LNCAP (cell line): Measurements from ENCODE around the gene AFAP1L1.

Experiments
- TF ChIP-seq, protein P1 (sequence below): fragments of 450-650 bp; IDR thresholded peaks from 2 replicates; pipeline ENCODE4 v1.5.1; 2017; ENCODE audit warnings: mild to moderate bottlenecking

Gene AFAP1L1

GRCh38 chr5:149301744-149302380 lies 30.2 kb downstream of the AFAP1L1 start:
- TF ChIP-seq, protein P1, sequence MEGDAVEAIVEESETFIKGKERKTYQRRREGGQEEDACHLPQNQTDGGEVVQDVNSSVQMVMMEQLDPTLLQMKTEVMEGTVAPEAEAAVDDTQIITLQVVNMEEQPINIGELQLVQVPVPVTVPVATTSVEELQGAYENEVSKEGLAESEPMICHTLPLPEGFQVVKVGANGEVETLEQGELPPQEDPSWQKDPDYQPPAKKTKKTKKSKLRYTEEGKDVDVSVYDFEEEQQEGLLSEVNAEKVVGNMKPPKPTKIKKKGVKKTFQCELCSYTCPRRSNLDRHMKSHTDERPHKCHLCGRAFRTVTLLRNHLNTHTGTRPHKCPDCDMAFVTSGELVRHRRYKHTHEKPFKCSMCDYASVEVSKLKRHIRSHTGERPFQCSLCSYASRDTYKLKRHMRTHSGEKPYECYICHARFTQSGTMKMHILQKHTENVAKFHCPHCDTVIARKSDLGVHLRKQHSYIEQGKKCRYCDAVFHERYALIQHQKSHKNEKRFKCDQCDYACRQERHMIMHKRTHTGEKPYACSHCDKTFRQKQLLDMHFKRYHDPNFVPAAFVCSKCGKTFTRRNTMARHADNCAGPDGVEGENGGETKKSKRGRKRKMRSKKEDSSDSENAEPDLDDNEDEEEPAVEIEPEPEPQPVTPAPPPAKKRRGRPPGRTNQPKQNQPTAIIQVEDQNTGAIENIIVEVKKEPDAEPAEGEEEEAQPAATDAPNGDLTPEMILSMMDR, result no peak

DNA sequence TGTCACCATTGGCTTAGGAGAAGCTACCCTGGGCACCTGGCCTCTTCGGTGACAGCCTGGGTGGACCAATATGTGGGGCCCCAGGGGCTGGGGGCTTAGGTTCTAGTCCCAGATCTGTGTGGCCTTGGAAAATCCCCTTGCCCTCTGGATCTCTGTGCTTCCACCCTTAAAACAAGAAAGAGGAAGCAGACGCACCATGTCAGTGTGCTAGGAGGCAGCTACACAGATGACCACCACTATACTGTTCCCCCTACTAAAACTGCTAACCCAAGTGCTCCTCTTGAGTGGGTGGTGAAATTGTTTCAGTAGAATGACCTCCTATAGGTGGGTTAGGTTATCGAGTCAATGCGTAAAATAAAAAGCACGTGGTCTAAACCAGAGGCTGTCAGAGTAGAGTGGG lies 31.0 kb downstream of the AFAP1L1 start:
- TF ChIP-seq, protein P1, result no peak

DNA sequence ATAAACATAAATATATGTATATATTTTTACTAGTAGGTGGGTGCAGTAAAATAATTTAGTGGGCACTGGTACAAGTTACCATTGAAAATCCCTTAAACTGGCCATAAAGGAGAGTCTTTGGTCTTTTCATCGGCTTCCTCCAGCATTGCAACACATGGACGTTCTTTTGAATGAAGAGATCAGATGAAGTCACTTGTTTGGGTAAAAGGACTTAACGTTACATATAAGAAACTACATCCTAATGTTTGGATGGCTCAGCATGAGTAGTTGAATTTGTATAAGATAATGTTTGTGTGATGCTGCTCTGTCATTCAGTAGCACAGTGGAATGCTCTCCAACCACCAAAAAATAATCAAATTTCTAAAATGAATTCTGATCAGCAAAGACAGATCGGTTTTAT lies 31.6 kb downstream of the AFAP1L1 start:
- TF ChIP-seq, protein P1, result no peak

- TF ChIP-seq, protein P1, result no peak
Observed at GRCh38 chr5:149304195-149305078, 32.8 kb downstream of the AFAP1L1 start.

- TF ChIP-seq, protein P1, result no peak
Observed at GRCh38 chr5:149309354-149309753, 37.7 kb downstream of the AFAP1L1 start.

DNA sequence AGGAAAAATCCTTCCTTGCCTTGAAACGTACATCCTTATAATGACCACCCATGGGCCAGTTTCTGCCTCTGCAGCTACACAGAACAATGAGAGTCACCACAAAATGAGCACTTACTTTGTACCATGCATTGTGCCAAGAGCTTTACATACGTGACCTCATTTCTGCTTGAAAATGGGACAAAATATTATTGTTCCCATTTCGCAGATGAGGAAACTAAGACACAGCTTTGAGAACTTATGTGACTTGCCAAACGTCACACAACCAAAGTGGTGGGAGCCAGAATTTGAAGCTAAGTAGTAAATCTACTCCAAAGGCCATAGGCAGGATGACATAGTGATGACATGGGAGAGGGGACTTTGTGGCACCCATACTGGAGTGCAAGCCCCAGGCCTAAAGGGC lies 38.8 kb downstream of the AFAP1L1 start:
- TF ChIP-seq, protein P1, result no peak

DNA sequence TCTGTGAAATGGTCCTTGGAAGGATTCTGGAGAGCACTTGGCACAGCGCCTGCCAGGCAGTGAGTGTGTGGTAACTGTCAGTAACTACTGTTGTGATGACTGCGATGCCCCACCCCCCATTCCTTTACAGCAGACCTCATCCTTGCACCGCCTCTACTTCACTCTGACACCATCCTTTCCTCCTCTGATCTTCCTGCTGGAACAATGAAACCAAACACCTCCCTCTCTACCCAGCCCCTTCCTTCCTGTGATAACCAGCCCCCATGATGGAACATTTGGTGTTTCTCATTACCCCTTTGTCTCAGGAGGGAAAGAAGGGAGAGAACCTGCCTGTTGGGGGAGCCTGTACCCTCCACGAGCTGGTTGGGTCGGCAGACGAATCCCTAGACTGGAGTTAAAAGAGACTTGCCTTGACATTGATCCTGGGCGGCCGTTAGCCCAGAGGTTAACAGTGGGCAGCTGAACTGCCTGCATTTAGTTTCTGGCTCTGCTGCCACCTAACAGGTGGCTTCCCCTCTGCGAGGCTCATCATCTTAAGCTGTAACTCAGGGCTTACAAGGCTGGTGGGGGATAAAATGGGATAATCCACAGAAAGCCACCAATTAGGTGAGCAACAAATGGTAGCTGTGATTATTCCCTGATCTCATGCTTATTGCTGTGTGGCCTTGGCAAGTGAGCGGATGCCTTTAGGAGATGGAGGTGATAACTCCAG lies 39.4 kb downstream of the AFAP1L1 start:
- TF ChIP-seq, protein P1, result no peak
